ENCODE data around the gene HDHD3. TPM values are rescaled to one million over a fixed set of nuclear protein-coding genes. Genes with fewer than 3 reads are reported as not detected.

HDHD3 gene
- total RNA-seq, 1 donor: 7.3 TPM

GRCh38 chr9:113326230-113326629 is 50.6 kb downstream of the HDHD3 start:
- TF ChIP-seq, protein P1, sequence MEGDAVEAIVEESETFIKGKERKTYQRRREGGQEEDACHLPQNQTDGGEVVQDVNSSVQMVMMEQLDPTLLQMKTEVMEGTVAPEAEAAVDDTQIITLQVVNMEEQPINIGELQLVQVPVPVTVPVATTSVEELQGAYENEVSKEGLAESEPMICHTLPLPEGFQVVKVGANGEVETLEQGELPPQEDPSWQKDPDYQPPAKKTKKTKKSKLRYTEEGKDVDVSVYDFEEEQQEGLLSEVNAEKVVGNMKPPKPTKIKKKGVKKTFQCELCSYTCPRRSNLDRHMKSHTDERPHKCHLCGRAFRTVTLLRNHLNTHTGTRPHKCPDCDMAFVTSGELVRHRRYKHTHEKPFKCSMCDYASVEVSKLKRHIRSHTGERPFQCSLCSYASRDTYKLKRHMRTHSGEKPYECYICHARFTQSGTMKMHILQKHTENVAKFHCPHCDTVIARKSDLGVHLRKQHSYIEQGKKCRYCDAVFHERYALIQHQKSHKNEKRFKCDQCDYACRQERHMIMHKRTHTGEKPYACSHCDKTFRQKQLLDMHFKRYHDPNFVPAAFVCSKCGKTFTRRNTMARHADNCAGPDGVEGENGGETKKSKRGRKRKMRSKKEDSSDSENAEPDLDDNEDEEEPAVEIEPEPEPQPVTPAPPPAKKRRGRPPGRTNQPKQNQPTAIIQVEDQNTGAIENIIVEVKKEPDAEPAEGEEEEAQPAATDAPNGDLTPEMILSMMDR (IDR thresholded peaks at IDR 0.05; ENCODE audit: insufficient read depth, low read depth, low read length): no peak
- no peak for DNase-seq (ENCODE audit: low read depth)

More at GRCh38 chr9:113326230-113326629, 50.6 kb downstream of the HDHD3 start:
- no peak overlapping the region for H3K4me3 ChIP-seq (ENCODE audit: low read depth, low read length)

Other genes starting within 250 kb of the HDHD3 start
- 11.6 and 23.3 TPM in 2 replicates for gene SLC31A2, start 226.0 kb downstream of the HDHD3 start, total RNA-seq
- 20.6 and 25.9 TPM in 2 replicates for gene FKBP15, start 155.7 kb downstream of the HDHD3 start, total RNA-seq
- gene SLC31A1, start 155.4 kb downstream of the HDHD3 start, total RNA-seq: 34.5 and 41.5 TPM in 2 replicates
- gene CDC26, start 101.4 kb downstream of the HDHD3 start, total RNA-seq: 35.8 and 61.3 TPM in 2 replicates
- gene PRPF4, start 101.3 kb downstream of the HDHD3 start, total RNA-seq: 21.3 and 36.3 TPM in 2 replicates
- not detected in 2 replicates for gene RNF183, start 73.6 kb downstream of the HDHD3 start, total RNA-seq
- 0.32 and 0.86 TPM in 2 replicates for gene WDR31, start 36.7 kb downstream of the HDHD3 start, total RNA-seq
- not detected in 2 replicates for gene BSPRY, start 27.4 kb downstream of the HDHD3 start, total RNA-seq
- gene ALAD, start 24.3 kb upstream of the HDHD3 start, total RNA-seq: 14.2 and 15.1 TPM in 2 replicates
- gene POLE3, start 33.7 kb upstream of the HDHD3 start, total RNA-seq: 33.2 and 54.0 TPM in 2 replicates
- gene C9orf43, start 33.8 kb upstream of the HDHD3 start, total RNA-seq: 0.32 and 0.43 TPM in 2 replicates
- 37.1 and 44.8 TPM in 2 replicates for gene RGS3, start 86.7 kb upstream of the HDHD3 start, total RNA-seq